NCI-H2171 (cell line): ENCODE data around the gene KRT82.
"Not testable (repeated sequence)": the region's sequence is repeated elsewhere in the genome, so short reads cannot be mapped to it uniquely, and the experiment has no call there.

Experiments used
- DNase-seq: peaks from one replicate; lab custom pipeline; 2025; lab: John Stamatoyannopoulos, UW

KRT82 gene

GRCh38 chr12:52405922-52406385, at the start of gene KRT82:
Gene KRT82, minus strand, starts transcription at chr12:52406335. Its CDS starts 58 bp downstream, at chr12:52406277.
- DNase-seq: no peak

- no peak for DNase-seq
These were observed 49.7 kb upstream of the KRT82 start for GRCh38 chr12:52455821-52456220.

- no peak for DNase-seq
These were observed 48.5 kb upstream of the KRT82 start for GRCh38 chr12:52454411-52455201.

- DNase-seq: no peak
These were observed 46.0 kb upstream of the KRT82 start, which contains the start of gene KRT6B for GRCh38 chr12:52452101-52452500. Gene KRT6B, minus strand, starts transcription at chr12:52452146. Its CDS starts 68 bp downstream, at chr12:52452078.

GRCh38 chr12:52448228-52448627, 42.1 kb upstream of the KRT82 start:
- no peak for DNase-seq

GRCh38 chr12:52447196-52447595, 41.1 kb upstream of the KRT82 start:
- DNase-seq: not testable (repeated sequence)

- no peak for DNase-seq
These were observed 40.4 kb upstream of the KRT82 start for GRCh38 chr12:52446367-52447045.

GRCh38 chr12:52445876-52446275, 39.7 kb upstream of the KRT82 start:
- DNase-seq: no peak

- DNase-seq: no peak
These were observed 38.8 kb upstream of the KRT82 start for GRCh38 chr12:52444647-52445595.

GRCh38 chr12:52443966-52444365, 37.8 kb upstream of the KRT82 start:
- DNase-seq: no peak

GRCh38 chr12:52442600-52443061, 36.5 kb upstream of the KRT82 start:
- DNase-seq: no peak

GRCh38 chr12:52441320-52441911, 35.3 kb upstream of the KRT82 start:
- DNase-seq: no peak

GRCh38 chr12:52440821-52441319, 34.7 kb upstream of the KRT82 start:
- no peak for DNase-seq

GRCh38 chr12:52439845-52440244, 33.7 kb upstream of the KRT82 start:
- DNase-seq: no peak

GRCh38 chr12:52439420-52439819, 33.3 kb upstream of the KRT82 start:
- no peak for DNase-seq

- no peak for DNase-seq
These were observed 32.5 kb upstream of the KRT82 start for GRCh38 chr12:52438305-52439301.

GRCh38 chr12:52437508-52437907, 31.4 kb upstream of the KRT82 start:
- DNase-seq: no peak

- DNase-seq: no peak
These were observed 30.8 kb upstream of the KRT82 start for GRCh38 chr12:52436828-52437474.

GRCh38 chr12:52436000-52436827, 30.1 kb upstream of the KRT82 start:
- no peak for DNase-seq
